HUES64 (cell line): ENCODE data around the gene SUSD6.
"Not testable (repeated sequence)": the region's sequence is repeated elsewhere in the genome, so short reads cannot be mapped to it uniquely, and the experiment has no call there.

Source experiments
- H3K27ac ChIP-seq: 2 replicates; pipeline ENCODE4 v1.7.0; 2013; ENCODE audit warnings: low read depth, low read length, inconsistent platforms
- H3K27me3 ChIP-seq: 2 replicates; pipeline ENCODE4 v1.6.1; 2013; ENCODE audit warnings: mild to moderate bottlenecking, low read length; ENCODE audit not compliant: insufficient read depth
- H3K36me3 ChIP-seq: 2 replicates; pipeline ENCODE4 v1.6.1; 2013; ENCODE audit warnings: mild to moderate bottlenecking, low read length; ENCODE audit not compliant: insufficient read depth
- H3K4me1 ChIP-seq: 2 replicates; pipeline ENCODE4 v1.6.1; 2013; ENCODE audit warnings: mild to moderate bottlenecking, low read length, moderate library complexity; ENCODE audit not compliant: insufficient read depth
- H3K4me3 ChIP-seq: 2 replicates; pipeline ENCODE4 v1.5.1; 2013; ENCODE audit warnings: mild to moderate bottlenecking, low read length, moderate library complexity
- H3K9ac ChIP-seq: 2 replicates; pipeline ENCODE4 v1.6.1; 2013; ENCODE audit warnings: mild to moderate bottlenecking, low read depth, low read length
- H3K9me3 ChIP-seq: 2 replicates; pipeline ENCODE4 v1.6.1; 2013; ENCODE audit warnings: low read depth, low read length; ENCODE audit not compliant: insufficient read depth
- WGBS: fragments of 150-250, 120-280 bp; methylation state at CpG from one replicate; pipeline ENCODE4 v1.1.7; 2013; ENCODE audit warnings: missing lambda C conversion rate; 5-methylcytosine and 5-hydroxymethylcytosine counted together

Gene SUSD6

DNA sequence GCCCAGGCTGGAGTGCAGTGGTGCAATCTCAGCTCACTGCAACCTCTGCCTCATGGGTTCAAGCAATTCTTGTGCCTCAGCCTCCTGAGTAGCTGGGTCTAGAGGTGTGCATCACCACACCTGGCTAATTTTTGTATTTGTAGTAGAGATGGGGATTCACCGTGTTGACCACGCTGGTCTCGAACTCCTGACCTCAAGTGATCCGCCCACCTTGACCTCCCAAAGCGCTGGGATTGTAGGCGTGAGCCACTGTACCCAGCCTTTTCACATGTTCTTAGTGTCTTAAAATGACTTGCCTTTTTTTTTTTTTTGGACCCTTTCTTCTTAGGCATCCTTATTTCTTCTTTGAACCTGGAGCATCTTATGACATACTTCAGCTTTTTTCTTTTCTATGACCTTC, 87.8 kb downstream of the SUSD6 start:
- H3K4me1 ChIP-seq, result peaks cover 44% of the 10 kb centered on the region
- not testable (repeated sequence) for H3K9ac ChIP-seq, H3K36me3 ChIP-seq, H3K9me3 ChIP-seq, H3K27ac ChIP-seq, H3K4me3 ChIP-seq, H3K27me3 ChIP-seq
- 94% methylated on average over 6 of the region's 6 CpGs for WGBS

DNA sequence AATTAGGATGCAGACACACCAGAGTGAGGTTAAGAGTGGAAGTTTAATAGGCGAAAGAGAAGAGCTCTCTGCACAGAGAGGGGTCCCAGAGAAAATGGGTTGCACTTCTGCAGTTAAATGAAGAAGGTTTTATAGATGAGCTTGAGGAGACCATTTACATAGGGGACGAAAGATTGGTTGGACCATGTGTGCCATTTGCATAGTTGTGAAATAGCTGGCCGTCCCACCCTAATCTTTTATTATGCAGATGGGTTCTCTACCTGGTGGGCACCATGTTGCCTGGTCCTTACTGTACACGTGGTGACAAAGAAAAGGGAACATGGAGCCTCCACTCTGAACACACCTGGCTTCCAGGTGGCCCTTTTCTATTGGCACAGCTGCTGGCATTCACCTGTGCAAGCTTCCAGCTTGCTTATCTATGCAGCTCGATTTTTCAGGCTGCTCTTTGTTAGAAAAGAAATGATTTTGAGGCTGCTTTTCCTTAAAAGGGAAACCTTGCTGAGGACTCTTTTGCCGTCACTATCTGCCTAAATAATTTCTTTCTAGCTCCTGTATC, 88.4 kb downstream of the SUSD6 start:
- H3K36me3 ChIP-seq, result no peaks in the 10 kb centered on the region
- H3K4me1 ChIP-seq, result peaks cover 41% of the 10 kb centered on the region
- H3K9me3 ChIP-seq, result no peaks in the 10 kb centered on the region
- H3K4me3 ChIP-seq, result no peak overlapping the region
- H3K27me3 ChIP-seq, result no peaks in the 10 kb centered on the region
- H3K27ac ChIP-seq, result no peak overlapping the region
- WGBS, result 77% methylated on average over 5 of the region's 6 CpGs
- no peak overlapping the region for H3K9ac ChIP-seq

DNA sequence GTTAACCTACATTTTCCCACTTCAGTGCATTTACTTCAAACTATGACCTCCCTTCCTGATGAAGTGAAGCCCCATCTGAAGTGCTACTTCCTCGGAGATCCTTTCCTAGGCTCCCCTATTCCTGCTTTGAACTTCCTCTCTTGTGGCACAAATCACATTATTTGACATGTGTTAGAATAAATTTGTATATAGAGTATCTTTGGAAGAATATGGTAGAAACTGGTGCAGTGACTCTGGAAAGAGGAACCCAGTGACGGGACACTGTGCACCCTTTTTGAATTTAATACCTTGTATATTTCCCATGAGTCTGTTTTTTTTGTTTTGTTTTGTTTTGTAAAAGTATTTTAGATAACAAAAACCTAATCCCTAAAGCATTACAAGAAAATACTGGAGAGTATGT, 89.2 kb downstream of the SUSD6 start:
- Histone ChIP-seq H3K27ac (no peak overlapping the region), H3K36me3 (no peaks in the 10 kb centered on the region), H3K27me3 (no peaks in the 10 kb centered on the region), H3K4me3 (no peak overlapping the region), H3K4me1 (peaks cover 39% of the 10 kb centered on the region), H3K9me3 (no peaks in the 10 kb centered on the region), H3K9ac (no peak overlapping the region)
- 84% methylated on average over 2 of the region's 2 CpGs for WGBS

DNA sequence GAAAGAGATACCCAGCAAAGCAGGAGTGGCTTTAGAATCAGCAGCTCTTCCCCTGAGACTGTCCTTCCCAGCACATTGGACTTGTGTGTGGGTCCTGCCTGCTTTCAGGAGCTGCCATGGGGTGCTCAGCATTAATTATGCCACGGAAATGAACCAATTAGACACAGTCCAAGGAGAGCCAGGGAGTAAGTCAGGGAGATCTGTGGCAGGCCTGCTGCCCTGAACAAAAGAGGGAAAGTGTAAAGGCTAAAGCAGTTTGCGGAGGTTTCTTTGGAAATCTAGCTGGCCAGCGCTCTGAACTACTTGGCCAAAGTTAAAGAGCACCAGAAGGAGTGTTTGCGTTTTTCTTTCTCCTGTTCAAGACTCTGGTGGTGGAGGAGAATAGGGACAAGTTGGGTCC, 89.9 kb downstream of the SUSD6 start:
- H3K9ac ChIP-seq, result no peak overlapping the region

DNA sequence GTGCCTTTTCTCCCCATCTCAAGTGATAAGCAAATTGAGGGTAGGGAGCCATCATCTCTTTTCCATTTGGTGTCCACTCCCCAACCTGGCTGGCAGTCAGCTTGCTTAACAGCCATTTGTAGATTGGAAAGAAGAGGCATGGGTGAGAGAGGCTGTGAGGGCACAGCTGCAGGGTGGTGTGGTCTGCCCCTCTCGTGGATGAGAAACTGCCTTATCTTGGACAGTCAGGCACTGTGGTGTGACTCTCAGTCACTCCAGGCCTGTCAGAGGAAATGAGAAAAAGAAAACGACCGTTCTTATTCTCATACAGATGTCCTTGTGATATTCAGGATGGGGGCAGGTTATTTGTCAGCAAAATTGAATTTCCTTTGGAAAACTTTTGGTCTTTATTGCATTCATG, 90.5 kb downstream of the SUSD6 start:
- Histone ChIP-seq H3K27ac (no peak overlapping the region), H3K4me3 (no peak overlapping the region), H3K36me3 (no peaks in the 10 kb centered on the region), H3K27me3 (no peaks in the 10 kb centered on the region), H3K9ac (no peak overlapping the region), H3K9me3 (no peaks in the 10 kb centered on the region), H3K4me1 (peaks cover 27% of the 10 kb centered on the region)
- WGBS, result 91% methylated on average over 3 of the region's 3 CpGs

More for the DNA sequence above, 89.9 kb downstream of the SUSD6 start:
- WGBS, result 87% methylated on average over 4 of the region's 4 CpGs
- Histone ChIP-seq H3K4me3 (no peak overlapping the region), H3K27me3 (no peaks in the 10 kb centered on the region), H3K9me3 (no peaks in the 10 kb centered on the region), H3K36me3 (no peaks in the 10 kb centered on the region), H3K27ac (no peak overlapping the region), H3K4me1 (peaks cover 32% of the 10 kb centered on the region)

DNA sequence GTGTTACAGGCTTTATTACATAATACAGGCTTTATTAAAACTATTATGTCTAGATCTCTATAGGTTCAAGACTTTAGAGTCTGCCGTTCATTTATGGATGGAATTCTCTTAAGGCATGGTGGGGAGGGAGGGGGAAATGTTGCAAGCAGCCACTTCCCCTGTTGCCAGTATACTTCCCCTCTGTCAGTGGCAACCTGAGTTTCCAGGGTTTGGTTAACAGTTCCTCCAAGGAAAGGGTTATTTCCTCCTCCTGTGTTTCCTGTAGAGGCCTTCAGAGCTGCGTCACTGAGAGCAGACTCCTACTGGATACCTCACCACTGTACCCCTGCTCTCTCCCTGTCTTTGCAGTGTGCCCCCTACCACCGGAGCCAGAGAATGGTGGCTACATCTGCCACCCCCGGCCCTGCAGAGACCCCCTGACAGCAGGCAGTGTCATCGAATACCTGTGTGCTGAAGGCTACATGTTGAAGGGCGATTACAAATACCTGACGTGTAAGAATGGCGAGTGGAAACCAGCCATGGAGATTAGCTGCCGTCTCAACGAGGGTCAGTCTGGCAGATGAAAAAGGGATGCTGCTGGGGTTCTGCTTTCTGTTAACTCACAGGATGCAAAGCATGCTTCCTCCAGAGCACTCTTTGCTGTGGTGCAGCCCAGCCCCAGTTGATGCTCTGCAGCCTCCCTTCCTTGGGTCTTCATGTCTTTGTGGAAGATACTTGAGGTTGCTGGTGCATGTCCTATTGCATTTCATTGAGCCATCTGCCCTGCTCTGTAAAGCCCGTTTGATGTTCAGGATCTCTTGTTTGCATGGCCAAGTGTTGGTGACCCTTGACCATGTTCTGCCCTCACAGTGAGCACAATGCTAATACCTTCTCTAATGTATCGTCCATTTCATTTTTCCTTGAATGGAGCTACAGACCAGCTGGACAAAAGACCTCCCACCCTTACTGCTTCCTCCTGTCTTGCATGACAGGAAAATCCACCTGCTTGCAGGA, 91.9 kb downstream of the SUSD6 start:
- Histone ChIP-seq H3K4me1 (peaks cover 24% of the 10 kb centered on the region), H3K27ac (no peak overlapping the region), H3K4me3 (no peak overlapping the region), H3K9ac (no peak overlapping the region), H3K36me3 (no peaks in the 10 kb centered on the region), H3K27me3 (no peaks in the 10 kb centered on the region), H3K9me3 (no peaks in the 10 kb centered on the region)
- 92% methylated on average over 12 of the region's 12 CpGs for WGBS

DNA sequence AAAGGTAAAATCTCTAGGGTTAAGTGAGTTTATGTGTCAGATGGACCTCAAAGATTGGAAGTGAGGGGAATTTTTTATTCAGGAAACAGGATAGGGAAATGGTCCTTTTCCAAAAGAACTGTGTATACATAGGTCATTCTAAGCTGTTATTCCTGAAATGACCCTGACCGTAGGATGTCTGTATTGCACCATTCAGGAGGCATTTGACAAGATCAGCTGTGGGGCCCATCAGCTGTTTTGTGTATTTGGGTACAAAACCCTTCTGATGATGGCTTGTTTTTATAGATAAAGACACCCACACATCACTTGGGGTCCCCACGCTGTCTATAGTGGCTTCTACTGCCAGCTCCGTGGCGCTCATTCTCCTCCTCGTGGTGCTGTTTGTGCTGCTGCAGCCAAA, 92.9 kb downstream of the SUSD6 start:
- H3K27me3 ChIP-seq, result no peaks in the 10 kb centered on the region
- H3K9me3 ChIP-seq, result no peaks in the 10 kb centered on the region
- no peak overlapping the region for H3K9ac ChIP-seq
- H3K36me3 ChIP-seq, result no peaks in the 10 kb centered on the region
- H3K4me1 ChIP-seq, result peaks cover 24% of the 10 kb centered on the region
- no peak overlapping the region for H3K4me3 ChIP-seq
- no peak overlapping the region for H3K27ac ChIP-seq
- WGBS, result 97% methylated on average over 5 of the region's 5 CpGs

DNA sequence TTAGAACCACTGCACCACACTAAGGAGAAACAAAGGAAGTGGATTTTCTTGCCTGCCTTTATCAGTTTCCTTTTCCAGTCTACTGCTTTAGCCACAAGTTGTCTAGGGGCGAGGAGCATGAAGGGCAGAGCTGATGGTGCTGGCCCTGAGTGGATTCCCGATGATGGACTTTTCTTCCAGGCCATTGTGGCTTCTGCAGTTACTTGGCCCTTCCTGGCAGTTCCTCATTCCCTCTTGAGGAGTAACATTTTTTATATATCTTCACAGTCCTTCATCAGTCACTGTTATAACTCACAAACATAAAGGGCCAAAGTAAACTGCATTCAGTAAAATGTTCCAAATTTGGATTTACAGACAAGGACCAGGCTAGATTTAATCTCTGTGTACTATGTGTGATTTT, 94.3 kb downstream of the SUSD6 start:
- Histone ChIP-seq H3K27me3 (no peaks in the 10 kb centered on the region), H3K4me1 (peaks cover 15% of the 10 kb centered on the region), H3K4me3 (no peak overlapping the region), H3K36me3 (no peaks in the 10 kb centered on the region), H3K9ac (no peak overlapping the region), H3K27ac (no peak overlapping the region), H3K9me3 (no peaks in the 10 kb centered on the region)
- 97% methylated on average over 2 of the region's 2 CpGs for WGBS

DNA sequence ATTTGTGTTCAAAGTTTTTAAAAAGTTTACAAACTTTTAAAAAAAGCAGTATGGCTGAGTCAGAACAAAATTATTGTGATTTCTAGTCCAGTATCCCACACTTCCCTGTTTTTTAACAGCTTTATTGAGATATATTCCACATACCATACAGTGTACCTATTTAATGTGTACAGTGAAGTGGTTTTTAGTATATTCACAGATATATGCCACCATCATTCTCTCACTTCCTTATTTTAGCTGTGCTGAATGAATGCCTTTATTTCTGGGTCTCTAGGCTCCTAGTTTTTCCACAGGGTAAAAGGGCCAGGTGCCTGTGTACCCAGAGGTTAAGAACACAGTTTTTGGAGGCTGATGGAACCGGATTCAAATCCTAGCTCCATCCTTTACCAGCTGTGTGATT, 96.7 kb downstream of the SUSD6 start:
- 80% methylated on average over 1 of the region's 1 CpG for WGBS

DNA sequence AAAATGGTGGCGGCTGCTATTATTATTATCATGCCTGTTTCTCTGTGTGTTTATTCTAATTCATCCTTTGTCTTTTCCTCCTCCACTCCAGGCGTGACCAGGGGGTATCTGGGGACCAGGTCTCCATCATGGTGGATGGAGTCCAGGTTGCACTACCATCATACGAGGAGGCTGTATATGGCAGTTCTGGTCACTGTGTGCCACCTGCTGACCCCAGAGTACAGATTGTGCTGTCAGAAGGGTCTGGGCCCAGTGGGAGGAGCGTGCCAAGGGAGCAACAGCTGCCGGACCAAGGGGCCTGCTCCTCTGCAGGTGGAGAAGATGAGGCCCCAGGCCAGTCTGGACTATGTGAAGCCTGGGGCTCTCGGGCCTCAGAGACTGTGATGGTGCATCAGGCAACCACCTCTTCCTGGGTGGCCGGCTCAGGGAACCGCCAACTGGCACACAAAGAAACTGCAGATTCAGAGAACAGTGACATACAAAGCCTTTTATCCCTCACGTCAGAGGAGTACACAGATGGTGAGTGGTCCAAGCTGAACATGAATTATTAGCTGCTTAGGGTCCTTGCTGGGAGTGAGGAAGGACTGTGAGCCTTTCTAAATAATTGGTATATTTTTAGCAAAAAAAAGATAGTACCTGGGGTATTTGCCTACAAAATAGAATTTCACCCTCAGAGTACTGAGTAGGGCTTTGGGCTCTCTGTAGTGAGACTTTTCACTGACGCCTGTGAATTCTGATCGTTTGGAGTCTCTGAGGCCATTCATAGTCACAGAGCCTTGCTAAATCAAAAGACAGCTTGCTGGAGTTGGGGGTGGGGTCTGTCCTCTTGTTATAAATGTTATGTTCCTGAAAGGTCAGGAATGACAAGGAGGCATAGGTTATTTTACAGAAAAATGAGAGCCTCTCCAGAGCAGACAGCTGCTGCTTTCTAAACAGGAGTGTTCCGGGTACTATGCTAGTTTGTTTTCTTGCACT, 97.5 kb downstream of the SUSD6 start:
- Histone ChIP-seq H3K4me3 (no peak overlapping the region), H3K27me3 (no peaks in the 10 kb centered on the region), H3K4me1 (peaks cover 30% of the 10 kb centered on the region), H3K27ac (no peak overlapping the region; the same call in 1 of the 2 replicates), H3K9ac (no peak overlapping the region), H3K36me3 (no peaks in the 10 kb centered on the region; the same call in 1 of the 2 replicates), H3K9me3 (no peaks in the 10 kb centered on the region)
- WGBS, result 72% methylated on average over 11 of the region's 12 CpGs

More for the DNA sequence above, 96.7 kb downstream of the SUSD6 start:
- H3K4me3 ChIP-seq, result no peak overlapping the region
- no peaks in the 10 kb centered on the region for H3K9me3 ChIP-seq
- no peaks in the 10 kb centered on the region for H3K27me3 ChIP-seq
- no peaks in the 10 kb centered on the region; the same call in 1 of the 2 replicates for H3K36me3 ChIP-seq
- peaks cover 22% of the 10 kb centered on the region for H3K4me1 ChIP-seq
- H3K27ac ChIP-seq, result no peak overlapping the region
- H3K9ac ChIP-seq, result no peak overlapping the region
